K562 (cell line): ENCODE results near the gene CCL8. TPM values are rescaled to one million over a fixed set of nuclear protein-coding genes. Genes with fewer than 3 reads are reported as not detected.

Experiments
- ATAC-seq: fragments of 200-7000 bp; cut with Tn5 transposase; 3 replicates; pipeline ENCODE4 v1.9.1; 2020; ENCODE audit warnings: moderate library complexity
- BruUV-seq: library from RNA; stranded (reverse); fragments of 400-500 nt; replicated peaks from 2 replicates; lab custom pipeline; 2021; lab: Mats Ljungman, UMichigan
- CTCF ChIA-PET: fragments of 300-600 bp; formaldehyde crosslinking; extraction: SDS; loops from one replicate; lab custom pipeline; 2021; ENCODE audit warnings: low intra/inter-chr PET ratio; lab: Yijun Ruan, JAX
- POLR2A ChIA-PET: fragments of 300-600, 350-650 bp; sonication (Branson Sonifier 250); formaldehyde crosslinking; extraction: SDS; loops from one replicate; lab custom pipeline; 2021; ENCODE audit warnings: antibody characterized with exemption, inconsistent platforms; lab: Yijun Ruan, JAX
- DNase-seq, 4 experiments: peaks; one replicate each; pipeline versions ENCODE4 v3.0.0 to v3.0.0-alpha.2; 2011 to 2018; ENCODE audit warnings: low spot score in 3 of 4, mixed read lengths in 3 of 4; ENCODE audit errors: extremely low read depth in 1 of 4
- FAIRE-seq: peaks from 2 replicates; lab custom pipeline; 2011; peaks lifted over from hg19 to GRCh38; lab: Jason Lieb, UNC
- H2AFZ ChIP-seq: 2 replicates; pipeline ENCODE4 v1.6.0; 2011; ENCODE audit warnings: low read depth, low read length, control low read depth, inconsistent platforms
- H3K27ac ChIP-seq: fragments of 200-600 bp; 3 replicates; pipeline ENCODE4 v1.8.0; 2011; ENCODE audit warnings: low read depth, mild to moderate bottlenecking, control low read depth, inconsistent platforms, low read length, moderate library complexity, mixed read lengths; ENCODE audit errors: extremely low read depth
- H3K27me3 ChIP-seq, 2 experiments: fragments of 300-600 bp in 1 of 2; 2 replicates in 1 of 2; 3 replicates in 1 of 2; pipeline versions ENCODE4 v1.6.0 to v1.8.0; 2011; ENCODE audit warnings: inconsistent platforms in 2 of 2, low read length in 2 of 2, mild to moderate bottlenecking in 1 of 2, mixed read lengths in 1 of 2, moderate library complexity in 1 of 2; ENCODE audit not compliant: control insufficient read depth in 2 of 2, insufficient read depth in 2 of 2
- H3K36me3 ChIP-seq: fragments of 300-600 bp; 3 replicates; pipeline ENCODE4 v1.8.0; 2011; ENCODE audit warnings: mild to moderate bottlenecking, low read length, inconsistent platforms; ENCODE audit not compliant: control insufficient read depth, insufficient read depth
- H3K4me1 ChIP-seq, 2 experiments: fragments of 200-600 bp in 1 of 2; replicated peaks in 1 of 2; 2 replicates in 1 of 2; 3 replicates in 1 of 2; pipeline versions ENCODE4 v1.5.1 to v1.8.0; 2011; ENCODE audit warnings: inconsistent platforms in 2 of 2, low read length in 2 of 2, mild to moderate bottlenecking in 1 of 2, mixed read lengths in 1 of 2, moderate library complexity in 1 of 2; ENCODE audit not compliant: control insufficient read depth in 2 of 2, insufficient read depth in 2 of 2
- H3K4me2 ChIP-seq: 2 replicates; pipeline ENCODE4 v1.6.1; 2011; ENCODE audit warnings: low read length, control low read depth, inconsistent platforms, mixed read lengths; ENCODE audit not compliant: insufficient read depth
- H3K4me3 ChIP-seq: fragments of 200-600 bp; sonication (generic), shearing (Covaris generic); 2 replicates; pipeline ENCODE4 v1.5.1; 2016; ENCODE audit warnings: control low read depth, inconsistent platforms
- H3K79me2 ChIP-seq: fragments of 200-600 bp; 3 replicates; pipeline ENCODE4 v1.8.0; 2011; ENCODE audit warnings: low read length, inconsistent platforms; ENCODE audit not compliant: control insufficient read depth, insufficient read depth
- H3K9ac ChIP-seq, 2 experiments: 2 replicates each; pipeline versions ENCODE4 v1.6.0 to v1.6.1; 2011; ENCODE audit warnings: low read depth in 2 of 2, low read length in 2 of 2, control low read depth in 1 of 2, inconsistent platforms in 1 of 2, mild to moderate bottlenecking in 1 of 2, mixed read lengths in 1 of 2; ENCODE audit not compliant: insufficient read depth in 1 of 2
- H3K9me1 ChIP-seq: one replicate; pipeline ENCODE4 v1.6.0; 2011; ENCODE audit warnings: inconsistent platforms, mild to moderate bottlenecking, low read length, moderate library complexity; ENCODE audit not compliant: control insufficient read depth, insufficient read depth
- H3K9me3 ChIP-seq: replicated peaks from 2 replicates; pipeline ENCODE4 v1.5.1; 2011; ENCODE audit warnings: low read depth, low read length, inconsistent platforms; ENCODE audit not compliant: control insufficient read depth, insufficient read depth
- H4K20me1 ChIP-seq: replicated peaks from 2 replicates; pipeline ENCODE4 v1.6.1; 2011; ENCODE audit warnings: low read length, inconsistent platforms, mixed read lengths; ENCODE audit not compliant: control insufficient read depth, insufficient read depth
- CBX5 ChIP-seq: IDR thresholded peaks from 2 replicates; pipeline ENCODE4 v1.6.1; 2014; ENCODE audit warnings: low read depth, borderline replicate concordance
- CC2D1A ChIP-seq: fragments of 450-650 bp; IDR thresholded peaks from 2 replicates; pipeline ENCODE4 v1.6.1; 2017; ENCODE audit warnings: mild to moderate bottlenecking
- KAT7 ChIP-seq: sonication (generic); formaldehyde crosslinking; IDR thresholded peaks from 2 replicates; pipeline ENCODE4 v1.8.0; 2022; ENCODE audit warnings: missing genetic modification reagents, mild to moderate bottlenecking, borderline replicate concordance
- LCOR ChIP-seq: sonication (generic); formaldehyde crosslinking; IDR thresholded peaks from 2 replicates; pipeline ENCODE4 v1.8.0; 2022; ENCODE audit warnings: mild to moderate bottlenecking, missing genetic modification reagents
- MTF1 ChIP-seq: fragments of 250-450 bp; sonication (Bioruptor Pico); IDR thresholded peaks from 2 replicates; pipeline ENCODE4 v1.9.0; 2021; ENCODE audit warnings: moderate library complexity, mild to moderate bottlenecking, inconsistent platforms, borderline replicate concordance
- NR3C1 ChIP-seq: sonication (generic); formaldehyde crosslinking; IDR thresholded peaks from 2 replicates; pipeline ENCODE4 v1.8.1; 2022; ENCODE audit warnings: missing genetic modification reagents
- SPI1 ChIP-seq: IDR thresholded peaks from 2 replicates; pipeline ENCODE4 v1.6.1; 2011; ENCODE audit warnings: low read depth, low read length, control low read depth, borderline replicate concordance
- ZNF24 ChIP-seq: fragments of 450-650 bp; IDR thresholded peaks from 2 replicates; pipeline ENCODE4 v1.6.1; 2016
- ZNF444 ChIP-seq: fragments of 250-450 bp; sonication (Bioruptor Pico); IDR thresholded peaks from 2 replicates; pipeline ENCODE4 v1.4.0; 2020; ENCODE audit warnings: mild to moderate bottlenecking, moderate library complexity
- ZNF766 ChIP-seq: fragments of 200-800 bp; sonication (Bioruptor generic); conservative IDR thresholded peaks from 2 replicates; pipeline ENCODE4 v1.6.1; 2016; ENCODE audit warnings: missing genetic modification characterization, missing compliant biosample characterization
- WGBS: fragments of 100-300 bp; shearing (Covaris generic); methylation state at CpG from one replicate; pipeline ENCODE4 v1.1.6; 2016; ENCODE audit warnings: low coverage, mixed read lengths; ENCODE audit not compliant: insufficient coverage; ENCODE audit errors: missing lambda C conversion rate; 5-methylcytosine and 5-hydroxymethylcytosine counted together
- in situ Hi-C: fragments of 300-500 bp; cut with MboI; formaldehyde crosslinking; loops from 4 replicates; pipeline ENCODE4 v1.15.0; 2018; ENCODE audit warnings: inconsistent platforms, mixed read lengths
- intact Hi-C: fragments of 100-400 bp; cut with micrococcal nuclease; formaldehyde crosslinking; loops from 2 replicates; pipeline ENCODE4 v1.14.2; 2022
- polyA plus RNA-seq, 8 experiments: library from polyadenylated mRNA; depleted of rRNA in 4 of 8; stranded (reverse) in 5 of 8; unstranded in 3 of 8; fragments of >200 nt; fragmentation: Nextera tagmentation in 2 of 8; fragmentation: Illumina TruSeq in 1 of 8; extraction: Ambion mirVana in 2 of 8; extraction: Trizol in 1 of 8; gene quantifications; 2 replicates each; pipeline versions ENCODE4 v1.2.1 to v1.2.3, GENCODE V29; 2011 to 2014; ENCODE audit warnings: inconsistent platforms in 1 of 8, missing spikeins in 1 of 8
- total RNA-seq, 7 experiments: library from RNA; depleted of rRNA in 6 of 7; stranded (reverse); fragments of >200 nt in 6 of 7; fragmentation: Illumina TruSeq in 2 of 7; extraction: Trizol in 2 of 7; gene quantifications; 2 replicates each; pipeline versions ENCODE4 v1.2.1 to v1.2.3, GENCODE V29; 2011 to 2021; ENCODE audit warnings: low replicate concordance in 1 of 7
- TF ChIP-seq, protein P1 (sequence below): sonication (generic); formaldehyde crosslinking; IDR thresholded peaks from 2 replicates; pipeline ENCODE4 v1.5.0; 2020; ENCODE audit warnings: missing genetic modification reagents

The CCL8 gene
- total and polyA plus RNA-seq, 9 of the 15 experiments (the other 6 are each of a cell fraction or from before 2014, with no cell fraction given), result 0.06 TPM; not detected in 8

DNA sequence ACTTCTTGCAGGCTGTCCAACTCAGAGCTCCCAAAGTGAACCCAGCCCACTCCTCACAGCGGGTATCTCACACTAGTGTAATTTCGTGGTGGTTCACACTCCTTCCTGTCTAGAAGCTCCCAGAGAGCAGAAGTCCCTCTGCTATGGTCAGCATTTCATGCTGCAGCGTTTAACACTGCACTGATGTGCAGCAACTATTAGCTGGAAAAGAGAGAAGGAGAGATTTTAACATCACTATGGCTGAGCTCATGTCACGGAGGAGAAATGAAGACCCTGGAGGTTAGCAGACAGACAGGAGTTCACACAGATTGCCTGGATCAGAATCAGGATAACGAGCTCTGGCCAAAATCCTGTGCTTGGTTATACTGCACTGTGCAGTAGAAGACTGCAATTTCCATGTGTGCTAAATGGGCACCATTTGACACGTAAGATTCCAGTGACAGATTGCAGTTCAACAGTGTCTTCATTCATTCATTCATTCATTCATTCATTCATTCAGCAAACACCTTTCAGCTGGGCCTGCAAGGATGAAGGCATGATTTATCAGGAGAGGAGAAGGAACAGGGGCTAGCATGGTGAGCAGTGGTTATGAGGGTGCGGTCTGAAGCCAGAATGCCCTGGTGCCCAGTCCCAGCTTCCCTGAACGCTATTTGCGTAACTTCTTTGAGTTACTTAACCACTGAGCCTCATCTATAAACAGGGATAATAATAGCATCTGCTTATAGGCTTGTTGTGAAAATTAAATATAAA lies 49.1 kb downstream of the CCL8 start:
- Histone ChIP-seq H3K4me3 (no peak overlapping the region), H3K36me3 (no peaks in the 10 kb centered on the region), H4K20me1 (no peaks in the 10 kb centered on the region), H3K9me1 (no peaks in the 10 kb centered on the region), H3K27ac (no peak overlapping the region), H3K9ac (no peak overlapping the region), H3K4me2 (no peak overlapping the region), H3K4me1 (no peaks in the 10 kb centered on the region; a peak in 1 of 5 replicates), H3K79me2 (no peaks in the 10 kb centered on the region), H2AFZ (no peak overlapping the region; the same call in 1 of the 2 replicates), H3K27me3 (peaks cover 0 to 6% of the 10 kb centered on the region in 2 experiments; a peak in 2 of 5 replicates), H3K9me3 (no peaks in the 10 kb centered on the region)
- in situ Hi-C loops, result no loop called here
- DNase-seq, result no peak
- CTCF ChIA-PET, result interaction anchor here (1.2 kb wide), 1 partner anchor 168 kb away, joined by 4 read pairs; no protein-coding TSS in a partner anchor
- WGBS, result 13% methylated on average over 9 of the region's 9 CpGs
- POLR2A ChIA-PET, result interaction anchor here (0.6 to 0.7 kb wide), 2 partner anchors 41 to 786 kb away, joined by 3 to 4 read pairs; no protein-coding TSS in a partner anchor
- no peak for ATAC-seq
- intact Hi-C loops, result no loop called here
- TF ChIP-seq ZNF24 (peak; percentile 85), ZNF444 (CRISPR knock-in tag) (no peak)
- BruUV-seq, result no TSS peak
- FAIRE-seq, result no peak

DNA sequence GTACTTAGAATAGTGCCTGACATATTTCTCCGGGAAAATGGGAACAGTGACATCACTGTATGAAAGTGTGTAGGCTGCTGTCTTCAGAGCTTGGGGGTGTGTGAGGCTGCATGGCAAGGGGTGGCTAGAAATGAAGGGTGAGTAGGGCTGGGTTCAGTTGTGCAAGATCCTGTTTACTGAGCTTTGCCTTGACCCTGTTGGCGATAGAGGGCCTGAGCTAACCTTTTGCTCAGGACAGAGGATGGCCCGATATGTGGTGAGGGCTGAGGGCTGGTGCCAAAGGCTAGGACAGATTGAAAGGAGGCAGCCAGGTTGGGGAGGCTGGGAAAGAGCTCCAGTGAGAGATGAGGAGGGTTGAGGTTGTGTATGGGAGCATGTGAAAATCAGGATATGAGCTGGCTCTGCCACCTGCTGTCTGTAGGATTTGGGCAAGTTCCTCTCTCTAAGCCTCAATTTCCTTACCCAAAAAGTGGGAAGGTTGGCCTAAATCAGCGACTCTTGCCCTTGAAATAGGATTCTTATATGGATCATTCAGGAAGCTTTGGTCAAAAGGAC lies 49.8 kb downstream of the CCL8 start:
- no peaks in the 10 kb centered on the region for H3K79me2 ChIP-seq
- no peak overlapping the region for H2AFZ ChIP-seq
- DNase-seq (no peak), FAIRE-seq (no peak), ATAC-seq (no peak)
- no peak overlapping the region for H3K4me3 ChIP-seq
- ChIA-PET POLR2A (interaction anchor here (0.6 to 0.7 kb wide), 2 partner anchors 40 to 786 kb away, joined by 3 to 4 read pairs; no protein-coding TSS in a partner anchor), CTCF (interaction anchor here (1.2 kb wide), 1 partner anchor 169 kb away, joined by 4 read pairs; no protein-coding TSS in a partner anchor)
- H3K9me1 ChIP-seq, result no peaks in the 10 kb centered on the region
- no peaks in the 10 kb centered on the region for H4K20me1 ChIP-seq
- H3K9me3 ChIP-seq, result no peaks in the 10 kb centered on the region
- H3K9ac ChIP-seq, result no peak overlapping the region
- H3K4me1 ChIP-seq, result no peaks in the 10 kb centered on the region; a peak in 1 of 5 replicates
- 7% methylated on average over 4 of the region's 4 CpGs for WGBS
- BruUV-seq, result no TSS peak
- H3K27ac ChIP-seq, result no peak overlapping the region
- in situ Hi-C loops (no loop called here), intact Hi-C loops (no loop called here)
- H3K4me2 ChIP-seq, result no peak overlapping the region
- H3K27me3 ChIP-seq, result peaks cover 0 to 6% of the 10 kb centered on the region in 2 experiments; a peak in 2 of 5 replicates
- H3K36me3 ChIP-seq, result no peaks in the 10 kb centered on the region
- TF ChIP-seq KAT7 (CRISPR knock-in tag) (no peak), NR3C1 (CRISPR knock-in tag) (no peak), CC2D1A (no peak), MTF1 (CRISPR knock-in tag) (no peak), LCOR (CRISPR knock-in tag) (no peak), SPI1 (no peak), ZNF766 (CRISPR knock-in tag) (no peak), CBX5 (no peak)
- TF ChIP-seq, protein P1, sequence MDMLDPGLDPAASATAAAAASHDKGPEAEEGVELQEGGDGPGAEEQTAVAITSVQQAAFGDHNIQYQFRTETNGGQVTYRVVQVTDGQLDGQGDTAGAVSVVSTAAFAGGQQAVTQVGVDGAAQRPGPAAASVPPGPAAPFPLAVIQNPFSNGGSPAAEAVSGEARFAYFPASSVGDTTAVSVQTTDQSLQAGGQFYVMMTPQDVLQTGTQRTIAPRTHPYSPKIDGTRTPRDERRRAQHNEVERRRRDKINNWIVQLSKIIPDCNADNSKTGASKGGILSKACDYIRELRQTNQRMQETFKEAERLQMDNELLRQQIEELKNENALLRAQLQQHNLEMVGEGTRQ (CRISPR knock-in tag), result no peak
